RWPE1 (cell line): ENCODE results near the gene FAM237B.

ENCODE experiments used
- CTCF ChIA-PET: fragments of 350-600 bp; sonication (Branson Sonifier 250); formaldehyde crosslinking; extraction: SDS; loops from one replicate; lab custom pipeline; 2021; lab: Yijun Ruan, JAX
- POLR2A ChIA-PET: fragments of 400-600 bp; formaldehyde crosslinking; extraction: SDS; loops from one replicate; lab custom pipeline; 2020; ENCODE audit warnings: antibody characterized with exemption; ENCODE audit not compliant: low non-redundant PET; lab: Yijun Ruan, JAX
- DNase-seq: peaks from one replicate; pipeline ENCODE4 v3.0.0; 2012; ENCODE audit warnings: low spot score
- H3K27ac ChIP-seq: fragments of 450-650 bp; 2 replicates; pipeline ENCODE4 v1.5.1; 2017
- CTCF ChIP-seq: fragments of 450-650 bp; conservative IDR thresholded peaks from 2 replicates; pipeline ENCODE4 v1.5.1; 2017; ENCODE audit warnings: low read depth, mild to moderate bottlenecking

FAM237B gene

GRCh38 chr7:90276033-90276728 lies 44.9 kb downstream of the FAM237B start:
- TF ChIP-seq CTCF = no peak
- no peak for DNase-seq
- ChIA-PET POLR2A (no interaction called here), CTCF (no interaction called here)
- H3K27ac ChIP-seq = no peak overlapping the region

DNA sequence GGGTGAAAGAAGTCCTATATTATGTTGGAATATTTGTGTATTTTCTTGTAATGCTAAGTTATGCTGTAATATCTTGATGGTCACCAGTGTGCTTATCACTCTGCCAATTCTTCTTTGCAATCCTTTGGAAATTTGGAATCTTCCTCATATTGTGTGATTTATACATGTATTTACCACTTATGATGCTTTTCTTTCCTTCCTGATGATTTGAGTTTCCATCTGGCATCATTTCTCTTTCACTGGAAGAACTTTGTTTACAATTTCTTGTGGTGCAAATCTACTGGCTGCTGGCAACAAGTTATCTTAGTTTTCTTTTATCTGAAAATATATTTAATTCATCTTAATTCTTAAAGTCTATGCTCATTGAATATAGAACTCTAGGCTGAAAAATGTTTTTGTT lies 46.9 kb downstream of the FAM237B start:
- ChIA-PET CTCF (no interaction called here), POLR2A (no interaction called here)
- TF ChIP-seq CTCF = no peak
- no peak overlapping the region for H3K27ac ChIP-seq
- DNase-seq = no peak

DNA sequence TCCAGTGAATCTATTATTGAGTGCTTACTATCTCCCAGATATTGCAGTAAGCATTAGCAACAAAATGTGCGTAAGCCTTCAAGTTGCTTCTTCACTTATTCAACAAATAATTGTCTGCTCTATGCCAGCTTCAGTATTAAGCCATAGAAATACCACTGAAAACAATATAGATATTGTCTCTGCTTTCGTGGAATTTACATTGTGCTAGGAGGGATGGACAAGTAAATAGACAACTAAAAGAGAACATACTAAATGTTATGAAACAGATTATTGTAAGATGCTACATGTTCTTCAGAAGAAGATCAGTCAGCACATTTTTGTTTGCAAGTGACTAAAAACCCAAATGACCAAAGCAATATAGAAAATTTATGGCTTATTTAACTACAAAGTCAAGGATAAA lies 48.9 kb downstream of the FAM237B start:
- TF ChIP-seq CTCF = no peak
- no peak for DNase-seq
- no peak overlapping the region for H3K27ac ChIP-seq
- ChIA-PET CTCF (interaction anchor here (0.9 kb wide), 1 partner anchor 49 kb away, joined by 3 read pairs; no protein-coding TSS in a partner anchor), POLR2A (no interaction called here)

DNA sequence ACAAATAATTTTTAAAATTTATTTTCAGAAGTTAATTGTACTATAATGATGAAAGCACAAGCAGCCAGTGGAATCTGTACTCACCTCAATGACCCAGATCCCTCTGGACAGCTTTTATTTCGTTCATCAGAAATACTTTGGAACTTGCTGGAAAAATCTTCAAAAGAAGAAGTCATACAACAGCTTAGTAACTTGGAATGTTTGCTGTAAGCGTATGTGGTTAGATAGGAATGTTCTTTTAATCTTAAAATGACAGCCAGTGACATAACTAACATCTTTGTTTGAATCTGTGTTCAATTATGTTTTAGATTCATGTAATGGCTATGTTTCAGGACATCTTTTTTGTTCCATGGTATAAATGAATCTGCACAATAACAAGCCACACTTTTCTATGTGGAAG lies 49.4 kb downstream of the FAM237B start:
- TF ChIP-seq CTCF = no peak
- CTCF ChIA-PET = interaction anchor here (0.9 kb wide), 1 partner anchor 49 kb away, joined by 3 read pairs; no protein-coding TSS in a partner anchor
- POLR2A ChIA-PET = no interaction called here
- H3K27ac ChIP-seq = no peak overlapping the region
- no peak for DNase-seq

- no peak overlapping the region for H3K27ac ChIP-seq
- no peak for DNase-seq
- ChIA-PET CTCF (no interaction called here), POLR2A (no interaction called here)
- no peak for TF ChIP-seq CTCF
These were observed 50.5 kb downstream of the FAM237B start for GRCh38 chr7:90270431-90271178.

DNA sequence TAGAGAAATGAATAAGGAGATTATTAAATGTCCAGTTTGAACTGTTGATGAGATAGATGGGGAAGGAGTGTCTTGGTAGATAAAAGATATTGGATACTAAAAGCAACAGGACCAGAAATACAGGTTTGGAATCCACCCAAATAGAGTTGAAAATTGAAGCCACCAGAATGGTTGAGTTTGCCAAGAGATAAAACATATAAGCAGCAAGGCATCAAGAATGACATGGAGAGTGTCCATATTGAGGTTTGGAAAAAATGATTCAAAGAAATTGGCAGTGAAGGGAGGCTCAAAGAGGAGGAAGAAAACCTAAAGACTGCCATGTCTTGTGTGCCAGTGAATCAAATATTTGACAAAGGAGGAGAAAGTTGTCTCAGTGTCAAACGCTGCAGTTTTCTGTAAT lies 51.9 kb downstream of the FAM237B start:
- POLR2A ChIA-PET = no interaction called here
- DNase-seq = no peak
- CTCF ChIA-PET = no interaction called here
- TF ChIP-seq CTCF = no peak
- H3K27ac ChIP-seq = no peak overlapping the region
